ENCODE results near the gene TNFSF4.

TNFSF4 gene

DNA sequence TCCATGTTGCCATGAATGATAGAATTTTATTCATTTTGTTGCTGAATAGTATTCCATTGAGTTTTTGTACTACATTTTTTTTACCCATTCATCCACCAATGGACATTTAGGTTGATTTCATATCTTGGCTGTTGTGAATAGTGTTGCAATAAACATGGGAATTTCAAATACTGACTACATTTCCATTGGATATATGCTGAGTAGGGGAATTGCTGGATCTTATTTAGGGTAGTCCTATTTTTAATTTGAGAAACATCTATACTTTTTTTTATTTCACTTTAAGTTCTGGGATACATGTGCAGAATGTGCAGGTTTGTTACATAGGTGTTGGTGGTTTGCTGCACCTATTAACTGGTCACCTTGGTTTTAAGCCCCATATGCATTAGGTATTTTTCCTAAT lies 38.8 kb upstream of the TNFSF4 start:
- H3K4me3 ChIP-seq (ENCODE audit: low read depth, low read length), result no peak overlapping the region
- TF ChIP-seq, protein P1, sequence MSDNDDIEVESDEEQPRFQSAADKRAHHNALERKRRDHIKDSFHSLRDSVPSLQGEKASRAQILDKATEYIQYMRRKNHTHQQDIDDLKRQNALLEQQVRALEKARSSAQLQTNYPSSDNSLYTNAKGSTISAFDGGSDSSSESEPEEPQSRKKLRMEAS (IDR thresholded peaks at IDR 0.05; ENCODE audit: low read depth, low read length), result no peak
- TF ChIP-seq POLR2A (IDR thresholded peaks at IDR 0.05; ENCODE audit: extremely low read depth, insufficient read length) (no peak), MYC (IDR thresholded peaks at IDR 0.05; ENCODE audit: low read depth, low read length) (no peak)
- TF ChIP-seq, protein P2, sequence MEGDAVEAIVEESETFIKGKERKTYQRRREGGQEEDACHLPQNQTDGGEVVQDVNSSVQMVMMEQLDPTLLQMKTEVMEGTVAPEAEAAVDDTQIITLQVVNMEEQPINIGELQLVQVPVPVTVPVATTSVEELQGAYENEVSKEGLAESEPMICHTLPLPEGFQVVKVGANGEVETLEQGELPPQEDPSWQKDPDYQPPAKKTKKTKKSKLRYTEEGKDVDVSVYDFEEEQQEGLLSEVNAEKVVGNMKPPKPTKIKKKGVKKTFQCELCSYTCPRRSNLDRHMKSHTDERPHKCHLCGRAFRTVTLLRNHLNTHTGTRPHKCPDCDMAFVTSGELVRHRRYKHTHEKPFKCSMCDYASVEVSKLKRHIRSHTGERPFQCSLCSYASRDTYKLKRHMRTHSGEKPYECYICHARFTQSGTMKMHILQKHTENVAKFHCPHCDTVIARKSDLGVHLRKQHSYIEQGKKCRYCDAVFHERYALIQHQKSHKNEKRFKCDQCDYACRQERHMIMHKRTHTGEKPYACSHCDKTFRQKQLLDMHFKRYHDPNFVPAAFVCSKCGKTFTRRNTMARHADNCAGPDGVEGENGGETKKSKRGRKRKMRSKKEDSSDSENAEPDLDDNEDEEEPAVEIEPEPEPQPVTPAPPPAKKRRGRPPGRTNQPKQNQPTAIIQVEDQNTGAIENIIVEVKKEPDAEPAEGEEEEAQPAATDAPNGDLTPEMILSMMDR (IDR thresholded peaks at IDR 0.05; ENCODE audit: low read depth, low read length), result no peak
- DNase-seq (ENCODE audit: low read depth), result no peak

DNA sequence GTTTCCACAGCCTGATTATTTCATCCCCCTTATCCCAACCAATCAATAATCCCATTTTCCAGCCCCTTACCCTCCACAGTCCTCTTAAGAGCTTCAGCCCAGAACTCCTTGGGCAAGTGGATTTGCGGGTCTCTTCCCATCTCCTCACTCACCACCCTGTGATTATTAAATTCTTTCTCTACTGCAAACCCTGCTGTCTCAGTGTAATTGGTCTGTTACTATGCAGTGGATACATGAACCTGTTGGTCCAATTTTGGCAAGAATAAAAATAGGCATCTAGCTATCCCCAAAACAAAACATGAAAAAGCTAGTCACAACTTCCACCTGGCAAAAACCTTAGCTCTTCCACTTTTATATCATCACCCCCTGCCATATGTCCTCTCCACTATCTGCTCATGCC lies 36.2 kb upstream of the TNFSF4 start:
- no peak overlapping the region for H3K4me3 ChIP-seq (ENCODE audit: low read depth, low read length)
- DNase-seq (ENCODE audit: low read depth), result no peak
- TF ChIP-seq POLR2A (IDR thresholded peaks at IDR 0.05; ENCODE audit: extremely low read depth, insufficient read length), result no peak
- TF ChIP-seq, protein P1 (IDR thresholded peaks at IDR 0.05; ENCODE audit: low read depth, low read length), result no peak
- TF ChIP-seq MYC (IDR thresholded peaks at IDR 0.05; ENCODE audit: low read depth, low read length), result no peak
- TF ChIP-seq, protein P2 (IDR thresholded peaks at IDR 0.05; ENCODE audit: low read depth, low read length), result no peak

DNA sequence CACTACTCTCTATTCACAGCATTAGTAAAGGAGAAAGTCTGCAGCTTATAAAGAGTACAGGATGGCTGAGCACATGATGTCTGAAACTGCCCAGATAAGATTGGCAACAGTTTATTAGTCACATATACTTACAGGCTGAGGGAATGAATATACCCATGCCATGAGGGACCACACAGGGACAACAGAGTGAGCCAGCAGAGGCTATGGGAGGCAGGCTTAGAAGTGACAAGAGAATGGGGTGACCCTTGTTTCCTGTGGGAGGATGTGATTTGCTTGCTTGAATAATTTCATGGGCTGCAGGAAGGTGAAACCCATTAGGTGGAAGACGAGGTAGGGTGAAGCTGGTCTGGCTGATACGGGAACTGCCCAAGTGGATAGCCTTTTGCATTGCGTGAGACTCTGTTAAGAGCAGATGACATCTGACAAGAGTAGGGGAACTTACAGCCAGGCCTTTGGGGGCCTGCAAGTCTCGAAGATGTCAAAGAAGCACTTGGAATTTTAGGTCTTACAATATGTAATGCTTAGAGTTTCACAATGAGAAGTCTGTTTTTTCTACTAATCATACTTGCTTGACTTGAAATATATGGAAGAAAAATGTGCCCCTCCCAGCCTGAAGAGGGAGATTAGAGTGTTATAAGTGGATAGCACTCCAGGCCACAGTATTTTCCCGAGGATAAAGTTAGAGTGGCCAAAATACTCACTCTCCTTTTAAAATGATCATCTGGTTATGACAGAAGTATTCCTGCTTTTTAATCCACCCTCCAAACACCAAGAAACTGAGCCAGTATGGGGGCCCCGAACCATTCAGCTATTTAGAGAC lies 34.6 kb upstream of the TNFSF4 start:
- DNase-seq (ENCODE audit: low read depth), result no peak
- TF ChIP-seq MYC (IDR thresholded peaks at IDR 0.05; ENCODE audit: low read depth, low read length) (no peak), POLR2A (IDR thresholded peaks at IDR 0.05; ENCODE audit: extremely low read depth, insufficient read length) (no peak)
- TF ChIP-seq, protein P1 (IDR thresholded peaks at IDR 0.05; ENCODE audit: low read depth, low read length), result no peak
- TF ChIP-seq, protein P2 (IDR thresholded peaks at IDR 0.05; ENCODE audit: low read depth, low read length), result no peak
- no peak overlapping the region for H3K4me3 ChIP-seq (ENCODE audit: low read depth, low read length)

DNA sequence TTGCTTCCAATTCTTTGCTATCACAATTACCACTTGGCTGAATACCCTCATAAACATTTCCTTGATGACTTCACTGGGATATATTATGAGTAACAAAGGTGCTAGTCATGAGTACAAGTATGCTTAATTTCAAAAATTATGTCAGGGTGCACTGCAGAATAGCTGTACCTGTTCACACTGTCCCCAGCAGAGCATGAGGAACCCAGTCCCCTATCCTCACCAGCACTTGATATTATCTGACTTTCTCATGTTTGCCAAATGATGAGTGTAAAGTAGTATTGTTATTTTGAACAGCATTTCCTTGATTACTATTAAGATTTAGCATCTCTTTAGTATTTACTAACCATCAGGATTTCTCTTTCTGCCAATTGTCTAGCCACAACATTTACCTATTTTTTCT lies 33.5 kb upstream of the TNFSF4 start:
- TF ChIP-seq, protein P1 (IDR thresholded peaks at IDR 0.05; ENCODE audit: low read depth, low read length), result no peak
- TF ChIP-seq, protein P2 (IDR thresholded peaks at IDR 0.05; ENCODE audit: low read depth, low read length), result no peak
- TF ChIP-seq MYC (IDR thresholded peaks at IDR 0.05; ENCODE audit: low read depth, low read length) (no peak), POLR2A (IDR thresholded peaks at IDR 0.05; ENCODE audit: extremely low read depth, insufficient read length) (no peak)
- no peak overlapping the region for H3K4me3 ChIP-seq (ENCODE audit: low read depth, low read length)
- DNase-seq (ENCODE audit: low read depth), result no peak

DNA sequence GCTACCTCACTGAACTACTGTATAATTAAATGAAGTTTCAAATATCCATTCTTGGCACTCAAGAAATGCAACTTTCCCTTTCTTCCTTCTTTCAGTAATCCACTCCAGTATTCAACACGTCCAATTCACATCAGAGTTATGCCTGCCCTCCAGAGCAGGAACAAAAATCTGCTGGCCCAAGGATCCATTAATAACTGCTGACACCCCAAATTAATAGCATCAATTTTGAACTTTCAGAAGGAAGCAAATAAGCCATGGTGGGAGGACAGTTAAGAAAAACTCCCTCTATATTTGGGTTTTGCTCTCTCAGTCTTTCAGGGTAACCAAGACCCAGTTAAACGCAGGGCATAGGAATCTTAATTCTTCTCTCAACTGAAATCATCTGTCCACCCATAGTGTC lies 31.9 kb upstream of the TNFSF4 start:
- no peak for DNase-seq (ENCODE audit: low read depth)
- TF ChIP-seq, protein P2 (IDR thresholded peaks at IDR 0.05; ENCODE audit: low read depth, low read length), result no peak
- TF ChIP-seq POLR2A (IDR thresholded peaks at IDR 0.05; ENCODE audit: extremely low read depth, insufficient read length) (no peak), MYC (IDR thresholded peaks at IDR 0.05; ENCODE audit: low read depth, low read length) (no peak)
- TF ChIP-seq, protein P1 (IDR thresholded peaks at IDR 0.05; ENCODE audit: low read depth, low read length), result no peak
- no peak overlapping the region for H3K4me3 ChIP-seq (ENCODE audit: low read depth, low read length)
